Pons (tissue), 1 donor: Measurements from ENCODE around the gene ANKRD29.

Experiments
- DNase-seq: peaks from one replicate; pipeline ENCODE4 v3.0.0-alpha.2; 2016; ENCODE audit warnings: low spot score

The ANKRD29 gene

GRCh38 chr18:23684515-23685197, 21.9 kb upstream of the ANKRD29 start:
- DNase-seq = no peak

- DNase-seq = no peak
These were observed 21.0 kb upstream of the ANKRD29 start for GRCh38 chr18:23683671-23684070.

- DNase-seq = no peak
These were observed 20.4 kb upstream of the ANKRD29 start for GRCh38 chr18:23683155-23683554.

- DNase-seq = no peak
These were observed 19.8 kb upstream of the ANKRD29 start for GRCh38 chr18:23682472-23682871.

GRCh38 chr18:23682045-23682444, 19.3 kb upstream of the ANKRD29 start:
- DNase-seq = no peak

- no peak for DNase-seq
These were observed 13.2 kb upstream of the ANKRD29 start for GRCh38 chr18:23675896-23676295.

- no peak for DNase-seq
These were observed 12.5 kb upstream of the ANKRD29 start for GRCh38 chr18:23675236-23675635.

GRCh38 chr18:23673725-23674124, 11.0 kb upstream of the ANKRD29 start:
- DNase-seq = no peak

- no peak for DNase-seq
These were observed 8.9 kb upstream of the ANKRD29 start for GRCh38 chr18:23671564-23671963.

GRCh38 chr18:23669804-23670405, 7.2 kb upstream of the ANKRD29 start:
- no peak for DNase-seq

GRCh38 chr18:23669202-23669766, 6.6 kb upstream of the ANKRD29 start:
- no peak for DNase-seq

- DNase-seq = no peak
These were observed 6.0 kb upstream of the ANKRD29 start for GRCh38 chr18:23668731-23669130.

- DNase-seq = no peak
These were observed 4.4 kb upstream of the ANKRD29 start for GRCh38 chr18:23667114-23667513.

- no peak for DNase-seq
These were observed 2.0 kb upstream of the ANKRD29 start for GRCh38 chr18:23664674-23665073.

GRCh38 chr18:23661735-23662308, 889 bp downstream of the ANKRD29 start:
- no peak for DNase-seq

GRCh38 chr18:23658285-23658684, 4.4 kb downstream of the ANKRD29 start:
- no peak for DNase-seq

GRCh38 chr18:23652232-23652631, 10.5 kb downstream of the ANKRD29 start:
- no peak for DNase-seq

GRCh38 chr18:23650968-23651927, 11.5 kb downstream of the ANKRD29 start:
- DNase-seq = no peak

- DNase-seq = no peak
These were observed 13.6 kb downstream of the ANKRD29 start for GRCh38 chr18:23648940-23649607.

GRCh38 chr18:23648456-23648855, 14.3 kb downstream of the ANKRD29 start:
- DNase-seq = no peak

GRCh38 chr18:23646282-23646681, 16.4 kb downstream of the ANKRD29 start:
- no peak for DNase-seq
